GM19025 (cell line): ENCODE measurements around the gene PHACTR1.
"Not testable (repeated sequence)": the region's sequence is repeated elsewhere in the genome, so short reads cannot be mapped to it uniquely, and the experiment has no call there.

Experiments
- ATAC-seq: cut with Tn5 transposase; IDR thresholded peaks from one replicate; pipeline ENCODE4 v1.9.1; 2021; ENCODE audit warnings: mild to moderate bottlenecking, low read depth, moderate library complexity; ENCODE audit not compliant: unreplicated experiment

PHACTR1 gene

GRCh38 chr6:12943549-12943948 lies 227.0 kb downstream of the PHACTR1 start:
- ATAC-seq: no peak

- no peak for ATAC-seq
Observed at GRCh38 chr6:12944001-12944400, 227.4 kb downstream of the PHACTR1 start.

- not testable (repeated sequence) for ATAC-seq
Observed at GRCh38 chr6:12944528-12944927, 228.0 kb downstream of the PHACTR1 start.

GRCh38 chr6:12947151-12947871 lies 230.7 kb downstream of the PHACTR1 start:
- no peak for ATAC-seq

GRCh38 chr6:12947967-12948366 lies 231.4 kb downstream of the PHACTR1 start:
- ATAC-seq: no peak

GRCh38 chr6:12950976-12951375 lies 234.4 kb downstream of the PHACTR1 start:
- ATAC-seq: no peak

GRCh38 chr6:12951415-12951814 lies 234.8 kb downstream of the PHACTR1 start:
- ATAC-seq: no peak

GRCh38 chr6:12952318-12952717 lies 235.8 kb downstream of the PHACTR1 start:
- ATAC-seq: no peak

GRCh38 chr6:12955956-12956355 lies 239.4 kb downstream of the PHACTR1 start:
- no peak for ATAC-seq

- ATAC-seq: no peak
Observed at GRCh38 chr6:12956991-12957320, 240.4 kb downstream of the PHACTR1 start.

GRCh38 chr6:12957321-12958051 lies 240.9 kb downstream of the PHACTR1 start:
- ATAC-seq: no peak

GRCh38 chr6:12958052-12958706 lies 241.6 kb downstream of the PHACTR1 start:
- ATAC-seq: no peak

GRCh38 chr6:12961761-12962160 lies 245.2 kb downstream of the PHACTR1 start:
- ATAC-seq: no peak

GRCh38 chr6:12962529-12962928 lies 246.0 kb downstream of the PHACTR1 start:
- no peak for ATAC-seq

- ATAC-seq: no peak
Observed at GRCh38 chr6:12962987-12963386, 246.4 kb downstream of the PHACTR1 start.

- no peak for ATAC-seq
Observed at GRCh38 chr6:12963567-12963966, 247.0 kb downstream of the PHACTR1 start.

- ATAC-seq: no peak
Observed at GRCh38 chr6:12967686-12968085, 251.1 kb downstream of the PHACTR1 start.

GRCh38 chr6:12968290-12968689 lies 251.7 kb downstream of the PHACTR1 start:
- no peak for ATAC-seq

- ATAC-seq: no peak
Observed at GRCh38 chr6:12968839-12969558, 252.4 kb downstream of the PHACTR1 start.

GRCh38 chr6:12969966-12970365 lies 253.4 kb downstream of the PHACTR1 start:
- ATAC-seq: no peak

- no peak for ATAC-seq
Observed at GRCh38 chr6:12973386-12973785, 256.8 kb downstream of the PHACTR1 start.
